Activated CD8-positive, alpha-beta T cell treated with anti-CD3 and anti-CD28 coated beads for 36 hours (primary cell): ENCODE data around the gene CHI3L1. TPM values are rescaled to one million over a fixed set of nuclear protein-coding genes. Genes with fewer than 3 reads are reported as not detected.

Experiments used
- ATAC-seq: fragments of 200-7000 bp; cut with Tn5 transposase; one replicate; pipeline ENCODE4 v1.10.0; 2021; ENCODE audit warnings: mild to moderate bottlenecking, moderate library complexity
- CTCF ChIA-PET: fragments of 350-600 bp; sonication (Branson Sonifier 250); formaldehyde crosslinking; loops from one replicate; lab custom pipeline; 2021; ENCODE audit warnings: antibody characterized with exemption; lab: Charles Lee
- POLR2A ChIA-PET: fragments of 350-600 bp; sonication (Branson Sonifier 250); formaldehyde crosslinking; loops from one replicate; lab custom pipeline; 2021; ENCODE audit warnings: antibody characterized with exemption; lab: Charles Lee
- DNase-seq: peaks from one replicate; pipeline ENCODE4 v3.0.0-alpha.2; 2020
- H3K27ac Mint-ChIP-seq: one replicate; pipeline ENCODE4 v1.8.0; 2021; ENCODE audit warnings: mild to moderate bottlenecking, mixed read lengths
- H3K27me3 Mint-ChIP-seq: one replicate; pipeline ENCODE4 v1.8.0; 2021; ENCODE audit warnings: mixed read lengths
- H3K36me3 Mint-ChIP-seq: one replicate; pipeline ENCODE4 v1.8.0; 2021; ENCODE audit warnings: low read depth, mixed read lengths
- H3K4me1 Mint-ChIP-seq: one replicate; pipeline ENCODE4 v1.8.0; 2021; ENCODE audit warnings: low read depth, mixed read lengths
- H3K4me3 Mint-ChIP-seq: one replicate; pipeline ENCODE4 v1.8.0; 2021; ENCODE audit warnings: mild to moderate bottlenecking, moderate library complexity, mixed read lengths
- H3K9me3 Mint-ChIP-seq: one replicate; pipeline ENCODE4 v1.8.0; 2021; ENCODE audit warnings: mixed read lengths
- CTCF ChIP-seq: fragments of 200-600 bp; IDR thresholded peaks from one replicate; pipeline ENCODE4 v1.8.0; 2022; ENCODE audit warnings: antibody characterized with exemption, mild to moderate bottlenecking
- intact Hi-C: fragments of 100-400 bp; cut with micrococcal nuclease; formaldehyde crosslinking; loops from one replicate; pipeline ENCODE4 v1.10.0; 2022
- total RNA-seq, 2 experiments: library from RNA; stranded (reverse); gene quantifications; one replicate each; pipeline ENCODE4 v1.2.3, GENCODE V29; 2021

CHI3L1 gene
- total RNA-seq, 2 experiments from 2014 or later: not detected

- ChIA-PET CTCF (interaction anchor here (1.0 to 2.5 kb wide), 4 partner anchors 11 to 110 kb away, joined by 3 to 11 read pairs (median 6); no protein-coding TSS in a partner anchor), POLR2A (interaction anchor here (0.6 kb wide), 1 partner anchor 16 kb away, joined by 5 read pairs; no protein-coding TSS in a partner anchor)
- no peak overlapping the region for H3K27ac Mint-ChIP-seq
- ATAC-seq (no peak), DNase-seq (no peak)
- TF ChIP-seq CTCF: no peak
- intact Hi-C loops: no loop called here
- no peaks in the 10 kb centered on the region for H3K36me3 Mint-ChIP-seq
- no peaks in the 10 kb centered on the region for H3K9me3 Mint-ChIP-seq
- no peak overlapping the region for H3K4me3 Mint-ChIP-seq
- H3K27me3 Mint-ChIP-seq: no peaks in the 10 kb centered on the region
- no peaks in the 10 kb centered on the region for H3K4me1 Mint-ChIP-seq
Observed at GRCh38 chr1:203149188-203149840, 37.2 kb downstream of the CHI3L1 start.

GRCh38 chr1:203148579-203148978, 37.9 kb downstream of the CHI3L1 start:
- TF ChIP-seq CTCF: no peak
- no peaks in the 10 kb centered on the region for H3K4me1 Mint-ChIP-seq
- DNase-seq (no peak), ATAC-seq (no peak)
- no peaks in the 10 kb centered on the region for H3K9me3 Mint-ChIP-seq
- ChIA-PET CTCF (interaction anchor here (1.2 to 2.5 kb wide), 7 partner anchors 14 to 109 kb away, joined by 3 to 11 read pairs (median 5); no protein-coding TSS in a partner anchor), POLR2A (no interaction called here)
- H3K36me3 Mint-ChIP-seq: no peaks in the 10 kb centered on the region
- intact Hi-C loops: no loop called here
- H3K4me3 Mint-ChIP-seq: no peak overlapping the region
- H3K27me3 Mint-ChIP-seq: no peaks in the 10 kb centered on the region
- no peak overlapping the region for H3K27ac Mint-ChIP-seq

GRCh38 chr1:203148127-203148526, 38.4 kb downstream of the CHI3L1 start:
- H3K36me3 Mint-ChIP-seq: no peaks in the 10 kb centered on the region
- H3K4me1 Mint-ChIP-seq: no peaks in the 10 kb centered on the region
- H3K27ac Mint-ChIP-seq: no peak overlapping the region
- no peaks in the 10 kb centered on the region for H3K9me3 Mint-ChIP-seq
- ATAC-seq (no peak), DNase-seq (no peak)
- ChIA-PET POLR2A (no interaction called here), CTCF (interaction anchor here (1.2 to 2.5 kb wide), 6 partner anchors 14 to 108 kb away, joined by 3 to 11 read pairs (median 4); no protein-coding TSS in a partner anchor)
- peak; percentile 55 for TF ChIP-seq CTCF
- no peak overlapping the region for H3K4me3 Mint-ChIP-seq
- intact Hi-C loops: no loop called here
- no peaks in the 10 kb centered on the region for H3K27me3 Mint-ChIP-seq

GRCh38 chr1:203147376-203147775, 39.1 kb downstream of the CHI3L1 start:
- no peaks in the 10 kb centered on the region for H3K9me3 Mint-ChIP-seq
- ChIA-PET CTCF (interaction anchor here (0.7 to 2.5 kb wide), 6 partner anchors 15 to 108 kb away, joined by 3 to 11 read pairs (median 4); no protein-coding TSS in a partner anchor), POLR2A (no interaction called here)
- no peak overlapping the region for H3K4me3 Mint-ChIP-seq
- DNase-seq (no peak), ATAC-seq (no peak)
- H3K36me3 Mint-ChIP-seq: no peaks in the 10 kb centered on the region
- H3K27me3 Mint-ChIP-seq: no peaks in the 10 kb centered on the region
- H3K4me1 Mint-ChIP-seq: no peaks in the 10 kb centered on the region
- TF ChIP-seq CTCF: no peak
- intact Hi-C loops: no loop called here
- H3K27ac Mint-ChIP-seq: no peak overlapping the region

- intact Hi-C loops: no loop called here
- ATAC-seq: no peak
- Mint-ChIP-seq H3K27me3 (no peaks in the 10 kb centered on the region), H3K36me3 (no peaks in the 10 kb centered on the region), H3K4me3 (no peak overlapping the region), H3K4me1 (no peaks in the 10 kb centered on the region), H3K9me3 (no peaks in the 10 kb centered on the region), H3K27ac (no peak overlapping the region)
- CTCF ChIA-PET: interaction anchor here (1.3 kb wide), 1 partner anchor 25 kb away, joined by 3 read pairs; no protein-coding TSS in a partner anchor
- POLR2A ChIA-PET: no interaction called here
- no peak for DNase-seq
- no peak for TF ChIP-seq CTCF
Observed at GRCh38 chr1:203146537-203146936, 40.0 kb downstream of the CHI3L1 start.
